Coronary artery (tissue), 2 donors: ENCODE data around the gene CIT.

Experiments used
- DNase-seq: peaks from one replicate; pipeline ENCODE4 v3.0.0-alpha.2; 2017; ENCODE audit warnings: low spot score
- H3K27ac ChIP-seq, 2 donors: fragments of 200-600 bp; sonication (generic); one replicate each; pipeline ENCODE4 v1.5.1; 2016 to 2019
- H3K4me3 ChIP-seq: fragments of 200-600 bp; sonication (generic); 2 replicates; pipeline ENCODE4 v1.5.1; 2016; ENCODE audit warnings: mild to moderate bottlenecking, moderate library complexity
- TF ChIP-seq, protein P1 (sequence below): fragments of 200-600 bp; sonication (generic); IDR thresholded peaks from one replicate; pipeline ENCODE4 v1.5.1; 2019; ENCODE audit warnings: antibody characterized with exemption

The CIT gene

DNA sequence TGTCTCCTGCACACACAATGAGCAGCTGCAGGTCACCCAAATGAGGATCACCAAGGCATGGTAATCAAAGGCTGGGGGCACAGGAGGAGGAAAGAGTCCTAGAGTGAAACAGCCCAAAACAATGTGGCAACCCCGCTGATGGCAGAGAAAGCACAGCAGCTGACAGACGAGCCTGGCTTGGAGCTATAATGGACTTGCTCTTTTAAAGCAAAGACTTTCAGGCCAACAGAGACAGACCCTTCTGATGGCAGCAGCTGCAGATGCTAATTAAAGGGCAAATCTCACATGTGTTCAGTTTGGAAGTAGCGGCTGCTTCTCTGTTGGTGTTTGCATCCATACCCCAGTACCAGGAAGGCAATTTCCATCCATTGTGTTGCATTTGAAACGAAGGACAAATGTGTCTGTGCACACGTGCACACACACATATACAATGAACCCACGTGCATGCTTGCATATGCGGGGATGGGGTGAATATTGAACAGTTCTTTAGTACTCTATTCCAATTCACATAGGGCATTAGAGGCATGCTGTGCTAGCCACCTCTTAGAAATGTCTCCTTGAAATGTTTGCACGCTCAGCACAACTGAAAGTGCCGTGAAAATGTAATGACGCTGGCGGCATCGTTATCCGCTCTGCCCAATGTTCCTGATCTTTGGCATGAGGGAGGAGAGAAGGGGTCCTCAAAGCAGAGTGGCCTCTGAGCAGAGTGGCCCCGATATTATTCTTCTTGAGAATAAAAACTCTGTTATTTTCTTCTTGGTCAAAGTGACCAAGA, 38.1 kb downstream of the CIT start:
- no peak overlapping the region for H3K4me3 ChIP-seq
- TF ChIP-seq, protein P1, sequence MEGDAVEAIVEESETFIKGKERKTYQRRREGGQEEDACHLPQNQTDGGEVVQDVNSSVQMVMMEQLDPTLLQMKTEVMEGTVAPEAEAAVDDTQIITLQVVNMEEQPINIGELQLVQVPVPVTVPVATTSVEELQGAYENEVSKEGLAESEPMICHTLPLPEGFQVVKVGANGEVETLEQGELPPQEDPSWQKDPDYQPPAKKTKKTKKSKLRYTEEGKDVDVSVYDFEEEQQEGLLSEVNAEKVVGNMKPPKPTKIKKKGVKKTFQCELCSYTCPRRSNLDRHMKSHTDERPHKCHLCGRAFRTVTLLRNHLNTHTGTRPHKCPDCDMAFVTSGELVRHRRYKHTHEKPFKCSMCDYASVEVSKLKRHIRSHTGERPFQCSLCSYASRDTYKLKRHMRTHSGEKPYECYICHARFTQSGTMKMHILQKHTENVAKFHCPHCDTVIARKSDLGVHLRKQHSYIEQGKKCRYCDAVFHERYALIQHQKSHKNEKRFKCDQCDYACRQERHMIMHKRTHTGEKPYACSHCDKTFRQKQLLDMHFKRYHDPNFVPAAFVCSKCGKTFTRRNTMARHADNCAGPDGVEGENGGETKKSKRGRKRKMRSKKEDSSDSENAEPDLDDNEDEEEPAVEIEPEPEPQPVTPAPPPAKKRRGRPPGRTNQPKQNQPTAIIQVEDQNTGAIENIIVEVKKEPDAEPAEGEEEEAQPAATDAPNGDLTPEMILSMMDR: no peak
- DNase-seq: no peak
- no peak overlapping the region for H3K27ac ChIP-seq

DNA sequence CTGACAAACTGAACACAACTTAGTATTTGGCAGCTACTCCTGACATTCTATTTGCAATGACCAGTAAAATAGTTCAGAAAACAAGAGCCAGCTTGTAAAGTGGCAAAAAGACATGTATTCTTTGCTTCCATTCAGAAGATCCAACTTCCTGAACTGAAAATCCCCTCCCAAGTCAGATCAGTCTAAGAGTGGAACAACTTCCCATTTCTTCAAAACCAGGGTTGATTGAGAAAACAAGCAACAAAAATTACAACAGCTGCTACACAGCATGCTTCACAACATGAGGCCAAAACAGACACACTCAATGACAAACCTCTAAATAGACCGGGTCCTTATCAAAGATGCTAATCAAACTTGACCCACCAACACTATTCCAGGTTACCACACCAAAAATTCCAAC, 40.3 kb downstream of the CIT start:
- DNase-seq: no peak
- no peak overlapping the region for H3K4me3 ChIP-seq
- TF ChIP-seq, protein P1: no peak
- no peak overlapping the region for H3K27ac ChIP-seq

DNA sequence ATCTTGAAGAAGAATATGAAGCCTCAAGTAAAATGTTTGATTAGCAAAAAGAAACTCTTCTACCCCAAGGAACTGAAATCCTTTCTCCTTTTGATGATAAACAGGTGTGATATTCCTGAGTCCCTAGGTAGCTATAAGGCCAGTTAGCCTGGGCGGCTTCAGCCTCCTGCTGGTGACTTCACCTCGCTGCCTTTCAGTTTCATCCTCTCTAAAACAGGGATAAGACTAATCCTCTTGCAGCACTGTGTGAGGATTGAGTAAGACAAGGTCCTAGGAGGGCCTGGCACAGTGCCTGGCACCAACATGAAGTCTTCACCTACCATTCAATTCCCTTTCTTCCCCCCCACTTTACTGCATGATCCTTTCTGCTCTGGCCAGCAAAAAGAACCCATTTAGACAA, 42.1 kb downstream of the CIT start:
- no peak overlapping the region for H3K4me3 ChIP-seq
- no peak for DNase-seq
- TF ChIP-seq, protein P1: no peak
- no peak overlapping the region for H3K27ac ChIP-seq

DNA sequence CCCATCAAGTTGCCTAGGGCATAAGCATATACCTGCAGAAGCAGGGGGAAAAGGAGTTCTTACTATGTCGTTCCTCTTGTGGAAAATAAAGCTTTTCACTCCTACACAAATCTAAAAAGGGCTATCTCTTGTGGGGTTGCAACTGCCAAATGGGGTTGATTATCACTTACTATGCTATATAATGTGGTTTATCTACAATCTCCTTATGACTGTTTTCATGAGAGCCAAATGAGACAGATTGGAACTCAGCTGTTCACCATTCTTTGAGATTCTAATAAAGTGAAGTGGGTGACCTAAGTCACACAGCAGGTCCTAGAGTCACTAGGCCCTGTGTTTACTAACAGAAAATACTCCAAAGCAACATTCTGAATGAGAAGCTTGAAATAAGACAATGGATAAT, 47.7 kb downstream of the CIT start:
- Histone ChIP-seq H3K4me3 (no peak overlapping the region), H3K27ac (no peak overlapping the region)
- TF ChIP-seq, protein P1: no peak
- DNase-seq: no peak

DNA sequence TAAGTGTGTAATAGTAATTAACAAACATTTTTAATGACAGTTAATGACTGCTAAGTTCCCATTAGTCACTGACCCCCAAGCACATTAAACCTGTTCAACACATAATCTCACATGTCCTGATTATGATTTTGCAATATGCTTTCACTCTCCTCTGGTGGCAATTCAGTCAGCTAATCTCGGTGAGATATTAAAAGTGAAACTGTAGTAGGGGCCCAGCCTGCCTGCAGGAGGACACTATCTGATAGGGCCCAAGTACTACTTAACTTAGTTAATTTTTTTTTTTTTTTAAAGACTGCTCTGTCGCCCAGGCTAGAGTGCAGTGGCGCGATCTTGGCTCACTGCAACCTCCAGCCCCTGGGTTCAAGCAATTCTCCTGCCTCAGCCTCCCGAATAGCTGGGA, 48.8 kb downstream of the CIT start:
- no peak for DNase-seq
- H3K4me3 ChIP-seq: no peak overlapping the region
- TF ChIP-seq, protein P1: no peak

DNA sequence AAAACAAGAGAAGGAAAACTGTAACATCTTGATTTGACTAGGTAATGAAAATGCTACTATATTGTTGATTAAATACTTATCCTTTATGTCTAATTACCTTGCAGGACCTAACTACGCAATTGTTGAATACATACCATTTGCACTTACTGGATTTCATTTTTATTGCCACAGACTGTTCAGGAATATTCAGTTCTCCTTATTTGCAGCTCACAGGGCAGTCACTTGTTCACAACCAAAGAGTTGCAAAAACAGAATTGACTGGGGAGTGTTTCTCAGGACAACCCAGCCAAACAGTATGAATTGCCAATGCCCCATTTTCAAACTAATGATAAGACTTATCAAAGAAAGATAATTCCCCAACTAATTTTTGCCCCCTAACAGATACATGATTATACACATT, 49.4 kb downstream of the CIT start:
- no peak for DNase-seq

More for the DNA sequence above, 48.8 kb downstream of the CIT start:
- H3K27ac ChIP-seq: no peak overlapping the region

More for the DNA sequence above, 49.4 kb downstream of the CIT start:
- Histone ChIP-seq H3K27ac (no peak overlapping the region), H3K4me3 (no peak overlapping the region)
- TF ChIP-seq, protein P1: no peak
